ENCODE measurements around the gene GPATCH1. TPM values are rescaled to one million over a fixed set of nuclear protein-coding genes. Genes with fewer than 3 reads are reported as not detected.

Gene GPATCH1
- total and polyA plus RNA-seq, 2 of the 13 experiments (the other 11 are each of a cell fraction or from before 2014, with no cell fraction given), result 6.8 to 6.9 TPM

GRCh38 chr19:33176670-33177416 lies 95.9 kb downstream of the GPATCH1 start (continued):
- no peak for TF ChIP-seq PLSCR1 (CRISPR knock-in tag; IDR thresholded peaks at IDR 0.05; ENCODE audit: borderline replicate concordance)
- peak; percentile 75; the same call in 1 of the 2 replicates for TF ChIP-seq ZFP91 (CRISPR knock-in tag; IDR thresholded peaks at IDR 0.05; ENCODE audit: borderline replicate concordance)
- peak; percentile 65; the same call in 1 of the 2 replicates for TF ChIP-seq FOXO1 (CRISPR knock-in tag; IDR thresholded peaks at IDR 0.05)
- peak; percentile 88; the same call in 1 of the 2 replicates for TF ChIP-seq FOXJ3 (CRISPR knock-in tag; IDR thresholded peaks at IDR 0.05; ENCODE audit: borderline replicate concordance)
- peak; percentile 91; the same call in 1 of the 2 replicates for TF ChIP-seq ZKSCAN8 (CRISPR knock-in tag; IDR thresholded peaks at IDR 0.05; ENCODE audit: borderline replicate concordance)
- peak; percentile 74; the same call in 1 of the 2 replicates for TF ChIP-seq TFAP4 (IDR thresholded peaks at IDR 0.05; ENCODE audit: borderline replicate concordance, low read depth)
- no peak for TF ChIP-seq ADNP (CRISPR knock-in tag; IDR thresholded peaks at IDR 0.05)
- TF ChIP-seq E2F1 (CRISPR knock-in tag; IDR thresholded peaks at IDR 0.05), result peak; percentile 42; the same call in 1 of the 2 replicates
- TF ChIP-seq ZNF18 (CRISPR knock-in tag; IDR thresholded peaks at IDR 0.05; ENCODE audit: insufficient replicate concordance), result peak; percentile 51
- TF ChIP-seq ZZZ3 (CRISPR knock-in tag; IDR thresholded peaks at IDR 0.05; ENCODE audit: borderline replicate concordance), result peak; percentile 31; the same call in 1 of the 2 replicates
- no peak for TF ChIP-seq ZBTB44 (CRISPR knock-in tag; IDR thresholded peaks at IDR 0.05)
- TF ChIP-seq ZNF749 (CRISPR knock-in tag; IDR thresholded peaks at IDR 0.05; ENCODE audit: borderline replicate concordance), result peak; percentile 66; the same call in 1 of the 2 replicates
- peak; percentile 81 for TF ChIP-seq HNF1B (CRISPR knock-in tag; IDR thresholded peaks at IDR 0.05)
- TF ChIP-seq RXRA (CRISPR knock-in tag; IDR thresholded peaks at IDR 0.05), result peak; percentile 61
- TF ChIP-seq ZNF557 (CRISPR knock-in tag; IDR thresholded peaks at IDR 0.05), result peak; percentile 88
- TF ChIP-seq CCAR2 (optimal IDR thresholded peaks at IDR 0.05; ENCODE audit: low read depth, low read length), result peak; percentile 62
- TF ChIP-seq TBX3 (IDR thresholded peaks at IDR 0.05; ENCODE audit: borderline replicate concordance), result no peak
- 0 out of 2 replicates have a peak, but pooled peaks have one; percentile 33 for TF ChIP-seq MYNN (CRISPR knock-in tag; IDR thresholded peaks at IDR 0.05; ENCODE audit: low read depth)
